ENCODE data around the gene CDC34. TPM values are rescaled to one million over a fixed set of nuclear protein-coding genes. Genes with fewer than 3 reads are reported as not detected.

CDC34 gene
- total and polyA plus RNA-seq, 9 of the 15 experiments (the other 6 are each of a cell fraction or from before 2014, with no cell fraction given): 0.80 to 203 (median 65.5) TPM

DNA sequence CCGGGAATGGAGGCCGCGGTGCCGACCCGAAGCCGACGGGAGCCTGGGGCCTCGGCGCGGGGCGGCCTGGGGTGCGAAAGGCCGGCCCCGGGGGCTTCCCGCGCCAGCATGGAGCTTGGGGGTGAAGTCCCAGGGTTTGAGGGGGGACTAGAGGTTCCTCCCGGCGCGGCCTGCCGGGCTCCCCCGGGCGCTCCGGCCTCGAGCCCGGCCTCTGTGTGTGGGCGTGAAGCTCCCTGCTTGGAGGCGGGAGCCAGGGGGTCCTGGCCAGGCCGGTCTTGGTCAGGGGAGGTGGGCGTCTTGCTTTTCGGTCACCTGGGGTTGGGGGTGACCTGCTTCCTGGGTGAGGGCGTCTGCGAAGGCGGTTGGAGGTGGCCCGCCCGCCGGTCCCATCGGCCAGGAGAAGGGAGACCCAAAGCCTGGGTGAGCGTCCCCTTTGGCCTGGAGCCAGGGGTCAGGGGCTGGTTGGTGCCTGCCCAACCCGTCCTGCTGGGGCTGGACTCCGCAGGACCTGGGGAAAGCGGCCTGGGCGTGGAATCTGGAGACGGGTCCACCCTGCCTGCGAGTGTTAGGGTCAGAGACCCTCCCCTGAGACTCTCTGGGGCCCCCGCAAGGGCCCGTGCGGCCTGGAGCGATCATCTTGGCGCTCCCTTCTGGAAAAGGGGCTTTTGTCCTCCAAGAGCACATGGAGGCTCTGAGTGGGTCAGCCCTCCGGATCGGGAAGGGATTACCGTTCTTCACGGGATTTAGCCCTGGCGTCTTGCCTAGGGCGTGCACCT, 41.4 kb downstream of the CDC34 start (continued):
- TF ChIP-seq, protein P1, sequence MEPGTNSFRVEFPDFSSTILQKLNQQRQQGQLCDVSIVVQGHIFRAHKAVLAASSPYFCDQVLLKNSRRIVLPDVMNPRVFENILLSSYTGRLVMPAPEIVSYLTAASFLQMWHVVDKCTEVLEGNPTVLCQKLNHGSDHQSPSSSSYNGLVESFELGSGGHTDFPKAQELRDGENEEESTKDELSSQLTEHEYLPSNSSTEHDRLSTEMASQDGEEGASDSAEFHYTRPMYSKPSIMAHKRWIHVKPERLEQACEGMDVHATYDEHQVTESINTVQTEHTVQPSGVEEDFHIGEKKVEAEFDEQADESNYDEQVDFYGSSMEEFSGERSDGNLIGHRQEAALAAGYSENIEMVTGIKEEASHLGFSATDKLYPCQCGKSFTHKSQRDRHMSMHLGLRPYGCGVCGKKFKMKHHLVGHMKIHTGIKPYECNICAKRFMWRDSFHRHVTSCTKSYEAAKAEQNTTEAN (CRISPR knock-in tag; IDR thresholded peaks at IDR 0.05): peak; percentile 59; the same call in 1 of the 2 replicates
- TF ChIP-seq, protein P2, sequence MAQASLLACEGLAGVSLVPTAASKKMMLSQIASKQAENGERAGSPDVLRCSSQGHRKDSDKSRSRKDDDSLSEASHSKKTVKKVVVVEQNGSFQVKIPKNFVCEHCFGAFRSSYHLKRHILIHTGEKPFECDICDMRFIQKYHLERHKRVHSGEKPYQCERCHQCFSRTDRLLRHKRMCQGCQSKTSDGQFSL (CRISPR knock-in tag; IDR thresholded peaks at IDR 0.05): 0 out of 2 replicates have a peak, but pooled peaks have one; percentile 5
- TF ChIP-seq, protein P2 (tag; IDR thresholded peaks at IDR 0.05): no peak
- TF ChIP-seq CC2D1A (IDR thresholded peaks at IDR 0.05): no peak
- TF ChIP-seq CCAR2 (IDR thresholded peaks at IDR 0.05; ENCODE audit: low read depth, low read length): no peak
- no peak for TF ChIP-seq FIP1L1 (IDR thresholded peaks at IDR 0.05; ENCODE audit: low read depth, low read length, poor library complexity, severe bottlenecking)
- 0 out of 2 replicates have a peak, but pooled peaks have one; percentile 51 for TF ChIP-seq NR2C2 (CRISPR knock-in tag; IDR thresholded peaks at IDR 0.05)
- no peak for TF ChIP-seq NR2C2 (tag; IDR thresholded peaks at IDR 0.05)
- TF ChIP-seq FOXA1 (IDR thresholded peaks at IDR 0.05; ENCODE audit: borderline replicate concordance): no peak
- TF ChIP-seq, protein P3, sequence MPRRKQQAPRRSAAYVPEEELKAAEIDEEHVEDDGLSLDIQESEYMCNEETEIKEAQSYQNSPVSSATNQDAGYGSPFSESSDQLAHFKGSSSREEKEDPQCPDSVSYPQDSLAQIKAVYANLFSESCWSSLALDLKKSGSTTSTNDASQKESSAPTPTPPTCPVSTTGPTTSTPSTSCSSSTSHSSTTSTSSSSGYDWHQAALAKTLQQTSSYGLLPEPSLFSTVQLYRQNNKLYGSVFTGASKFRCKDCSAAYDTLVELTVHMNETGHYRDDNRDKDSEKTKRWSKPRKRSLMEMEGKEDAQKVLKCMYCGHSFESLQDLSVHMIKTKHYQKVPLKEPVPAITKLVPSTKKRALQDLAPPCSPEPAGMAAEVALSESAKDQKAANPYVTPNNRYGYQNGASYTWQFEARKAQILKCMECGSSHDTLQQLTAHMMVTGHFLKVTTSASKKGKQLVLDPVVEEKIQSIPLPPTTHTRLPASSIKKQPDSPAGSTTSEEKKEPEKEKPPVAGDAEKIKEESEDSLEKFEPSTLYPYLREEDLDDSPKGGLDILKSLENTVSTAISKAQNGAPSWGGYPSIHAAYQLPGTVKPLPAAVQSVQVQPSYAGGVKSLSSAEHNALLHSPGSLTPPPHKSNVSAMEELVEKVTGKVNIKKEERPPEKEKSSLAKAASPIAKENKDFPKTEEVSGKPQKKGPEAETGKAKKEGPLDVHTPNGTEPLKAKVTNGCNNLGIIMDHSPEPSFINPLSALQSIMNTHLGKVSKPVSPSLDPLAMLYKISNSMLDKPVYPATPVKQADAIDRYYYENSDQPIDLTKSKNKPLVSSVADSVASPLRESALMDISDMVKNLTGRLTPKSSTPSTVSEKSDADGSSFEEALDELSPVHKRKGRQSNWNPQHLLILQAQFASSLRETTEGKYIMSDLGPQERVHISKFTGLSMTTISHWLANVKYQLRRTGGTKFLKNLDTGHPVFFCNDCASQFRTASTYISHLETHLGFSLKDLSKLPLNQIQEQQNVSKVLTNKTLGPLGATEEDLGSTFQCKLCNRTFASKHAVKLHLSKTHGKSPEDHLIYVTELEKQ (CRISPR knock-in tag; IDR thresholded peaks at IDR 0.05): no peak
- TF ChIP-seq, protein P4, sequence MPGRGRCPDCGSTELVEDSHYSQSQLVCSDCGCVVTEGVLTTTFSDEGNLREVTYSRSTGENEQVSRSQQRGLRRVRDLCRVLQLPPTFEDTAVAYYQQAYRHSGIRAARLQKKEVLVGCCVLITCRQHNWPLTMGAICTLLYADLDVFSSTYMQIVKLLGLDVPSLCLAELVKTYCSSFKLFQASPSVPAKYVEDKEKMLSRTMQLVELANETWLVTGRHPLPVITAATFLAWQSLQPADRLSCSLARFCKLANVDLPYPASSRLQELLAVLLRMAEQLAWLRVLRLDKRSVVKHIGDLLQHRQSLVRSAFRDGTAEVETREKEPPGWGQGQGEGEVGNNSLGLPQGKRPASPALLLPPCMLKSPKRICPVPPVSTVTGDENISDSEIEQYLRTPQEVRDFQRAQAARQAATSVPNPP (IDR thresholded peaks at IDR 0.05; ENCODE audit: borderline replicate concordance, insufficient read depth, insufficient read length): no peak
- no peak for TF ChIP-seq XRCC3 (IDR thresholded peaks at IDR 0.05)
- TF ChIP-seq, protein P5, sequence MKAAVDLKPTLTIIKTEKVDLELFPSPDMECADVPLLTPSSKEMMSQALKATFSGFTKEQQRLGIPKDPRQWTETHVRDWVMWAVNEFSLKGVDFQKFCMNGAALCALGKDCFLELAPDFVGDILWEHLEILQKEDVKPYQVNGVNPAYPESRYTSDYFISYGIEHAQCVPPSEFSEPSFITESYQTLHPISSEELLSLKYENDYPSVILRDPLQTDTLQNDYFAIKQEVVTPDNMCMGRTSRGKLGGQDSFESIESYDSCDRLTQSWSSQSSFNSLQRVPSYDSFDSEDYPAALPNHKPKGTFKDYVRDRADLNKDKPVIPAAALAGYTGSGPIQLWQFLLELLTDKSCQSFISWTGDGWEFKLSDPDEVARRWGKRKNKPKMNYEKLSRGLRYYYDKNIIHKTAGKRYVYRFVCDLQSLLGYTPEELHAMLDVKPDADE (conservative IDR thresholded peaks at IDR 0.05; ENCODE audit: control insufficient read depth, low read depth, low read length): 0 out of 2 replicates have a peak, but pooled peaks have one; percentile 28
- TF ChIP-seq ZNF217 (CRISPR knock-in tag; IDR thresholded peaks at IDR 0.05): no peak
- 0 out of 2 replicates have a peak, but pooled peaks have one; percentile 3 for TF ChIP-seq NCOR1 (IDR thresholded peaks at IDR 0.05)
- no peak; the same call in 1 of the 2 replicates for TF ChIP-seq MBD2 (IDR thresholded peaks at IDR 0.05; ENCODE audit: borderline replicate concordance, low read depth)
- no peak for TF ChIP-seq PTTG1 (tag; IDR thresholded peaks at IDR 0.05; ENCODE audit: low read depth)
- no peak for TF ChIP-seq ZNF274 (IDR thresholded peaks at IDR 0.05; ENCODE audit: borderline replicate concordance, low read depth, low read length)

All from K562 (cell line).